Vagina (tissue), 2 donors: ENCODE results near the gene SELENOF.

Source experiments
- POLR2A ChIP-seq, 2 donors: fragments of 450-650 bp; IDR thresholded peaks; one replicate each; pipeline ENCODE4 v1.6.1; 2017; ENCODE audit warnings: antibody characterized with exemption in 2 of 2, mild to moderate bottlenecking in 2 of 2, moderate library complexity in 2 of 2
- POLR2AphosphoS5 ChIP-seq, 2 donors: sonication (generic); formaldehyde crosslinking; IDR thresholded peaks; one replicate each; pipeline ENCODE4 v1.9.0; 2017; ENCODE audit warnings: antibody characterized with exemption in 2 of 2, mild to moderate bottlenecking in 2 of 2, low read depth in 1 of 2; ENCODE audit not compliant: insufficient read depth in 1 of 2

DNA sequence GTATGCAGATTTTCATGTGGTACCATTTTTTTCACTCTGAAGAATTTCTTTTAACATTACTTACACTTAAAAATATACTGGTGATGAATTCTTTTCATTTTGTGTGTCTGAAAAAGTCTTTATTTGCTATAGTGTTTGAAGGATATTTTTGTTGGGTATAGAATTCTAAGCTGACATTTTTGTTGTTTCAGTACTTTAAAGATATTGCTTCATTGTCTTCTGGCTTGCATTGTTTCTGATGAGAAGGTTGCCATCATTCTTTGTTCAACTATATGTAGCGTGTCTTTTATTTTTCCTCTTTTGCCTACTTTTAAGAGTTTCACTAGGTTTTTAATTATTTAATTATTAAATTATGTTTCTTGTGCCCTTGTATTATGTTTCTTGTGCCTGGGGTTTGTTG lies 8.5 kb upstream of the SELENOF start:
- no peak for TF ChIP-seq POLR2A (IDR thresholded peaks at IDR 0.05)
- no peak for TF ChIP-seq POLR2AphosphoS5 (IDR thresholded peaks at IDR 0.05; ENCODE audit: insufficient read depth in 1 of 2, low read depth in 1 of 2)
